GM10266 (cell line): ENCODE measurements around the gene TRIO.
A peak's percentile ranks its signal among the peaks of the same experiment; 100 is the strongest.
"Not testable (repeated sequence)": the region's sequence is repeated elsewhere in the genome, so short reads cannot be mapped to it uniquely, and the experiment has no call there.

Experiments
- DNase-seq: peaks from one replicate; pipeline ENCODE4 v3.0.0; 2012; ENCODE audit errors: extremely low spot score
- CTCF ChIP-seq: IDR thresholded peaks from 2 replicates; pipeline ENCODE4 v1.5.1; 2012; ENCODE audit warnings: mild to moderate bottlenecking, low read depth; ENCODE audit not compliant: control insufficient read depth, insufficient read depth; ENCODE audit errors: missing control alignments

TRIO gene

GRCh38 chr5:14432931-14433589 lies 289.9 kb downstream of the TRIO start:
- DNase-seq, result no peak
- TF ChIP-seq CTCF, result no peak

GRCh38 chr5:14435481-14435880 lies 292.3 kb downstream of the TRIO start:
- no peak for TF ChIP-seq CTCF
- no peak for DNase-seq

- not testable (repeated sequence) for DNase-seq
Measured at GRCh38 chr5:14436122-14436521, 293.0 kb downstream of the TRIO start.

GRCh38 chr5:14436801-14437542 lies 293.8 kb downstream of the TRIO start:
- TF ChIP-seq CTCF, result no peak
- no peak for DNase-seq

GRCh38 chr5:14438195-14438606 lies 295.1 kb downstream of the TRIO start:
- DNase-seq, result peak; percentile 81

GRCh38 chr5:14439087-14439871 lies 296.1 kb downstream of the TRIO start:
- no peak for TF ChIP-seq CTCF
- DNase-seq, result no peak

More at GRCh38 chr5:14438195-14438606, 295.1 kb downstream of the TRIO start:
- no peak for TF ChIP-seq CTCF

- no peak for DNase-seq
- TF ChIP-seq CTCF, result no peak
Measured at GRCh38 chr5:14440223-14440581, 297.1 kb downstream of the TRIO start.
